ENCODE data around the gene CDK2.
"Not testable (repeated sequence)": the region's sequence is repeated elsewhere in the genome, so short reads cannot be mapped to it uniquely, and the experiment has no call there.

The CDK2 gene

GRCh38 chr12:55979069-55979468, 12.4 kb downstream of the CDK2 start:
- no peak for DNase-seq (ENCODE audit: low read depth, low spot score)

GRCh38 chr12:55981882-55982281, 15.3 kb downstream of the CDK2 start:
- not testable (repeated sequence) for DNase-seq (ENCODE audit: low read depth, low spot score)

- no peak for DNase-seq (ENCODE audit: low read depth, low spot score)
Measured at GRCh38 chr12:55982319-55982936, 15.8 kb downstream of the CDK2 start.

- no peak for DNase-seq (ENCODE audit: low read depth, low spot score)
Measured at GRCh38 chr12:55983232-55983842, 16.7 kb downstream of the CDK2 start.

- DNase-seq (ENCODE audit: low read depth, low spot score) = no peak
Measured at GRCh38 chr12:55984861-55985260, 18.2 kb downstream of the CDK2 start.

- no peak for DNase-seq (ENCODE audit: low read depth, low spot score)
Measured at GRCh38 chr12:55985341-55985740, 18.7 kb downstream of the CDK2 start.

GRCh38 chr12:55985976-55986375, 19.3 kb downstream of the CDK2 start:
- DNase-seq (ENCODE audit: low read depth, low spot score) = not testable (repeated sequence)

- DNase-seq (ENCODE audit: low read depth, low spot score) = no peak
Measured at GRCh38 chr12:55991110-55991509, 24.5 kb downstream of the CDK2 start.

GRCh38 chr12:55993230-55993853, 26.7 kb downstream of the CDK2 start:
- no peak for DNase-seq (ENCODE audit: low read depth, low spot score)

- no peak for DNase-seq (ENCODE audit: low read depth, low spot score)
Measured at GRCh38 chr12:55995366-55995765, 28.7 kb downstream of the CDK2 start.

GRCh38 chr12:55996201-55996714, 29.6 kb downstream of the CDK2 start:
- peak; percentile 40 for DNase-seq (ENCODE audit: low read depth, low spot score)

- peak; percentile 98 for DNase-seq (ENCODE audit: low read depth, low spot score)
Measured at GRCh38 chr12:55996715-55997534, 30.3 kb downstream of the CDK2 start, which contains the start of gene SUOX. TSS of gene SUOX (plus strand) at chr12:55997276. CDS start at chr12:56002222, 4,946 bp downstream.

- DNase-seq (ENCODE audit: low read depth, low spot score) = no peak
Measured at GRCh38 chr12:55997535-55997859, 30.9 kb downstream of the CDK2 start.

- DNase-seq (ENCODE audit: low read depth, low spot score) = not testable (repeated sequence)
Measured at GRCh38 chr12:55999522-55999921, 32.9 kb downstream of the CDK2 start.

- not testable (repeated sequence) for DNase-seq (ENCODE audit: low read depth, low spot score)
Measured at GRCh38 chr12:55999999-56000540, 33.4 kb downstream of the CDK2 start.

GRCh38 chr12:56001487-56002100, 35.0 kb downstream of the CDK2 start:
- no peak for DNase-seq (ENCODE audit: low read depth, low spot score)

- not testable (repeated sequence) for DNase-seq (ENCODE audit: low read depth, low spot score)
Measured at GRCh38 chr12:56003376-56003775, 36.7 kb downstream of the CDK2 start.

- DNase-seq (ENCODE audit: low read depth, low spot score) = no peak
Measured at GRCh38 chr12:56004211-56004610, 37.6 kb downstream of the CDK2 start.

- DNase-seq (ENCODE audit: low read depth, low spot score) = peak; percentile 69
Measured at GRCh38 chr12:56007564-56008559, 41.2 kb downstream of the CDK2 start.

- no peak for DNase-seq (ENCODE audit: low read depth, low spot score)
Measured at GRCh38 chr12:56010111-56010570, 43.5 kb downstream of the CDK2 start.
